Mammary epithelial cell (primary cell): ENCODE results near the gene CCNT2.

Source experiments
- CTCF ChIP-seq, 2 donors: IDR thresholded peaks in 1 of 2; conservative IDR thresholded peaks in 1 of 2; 2 replicates each; pipeline ENCODE4 v1.5.1; 2011 to 2012; ENCODE audit warnings: inconsistent platforms in 2 of 2, low read length in 2 of 2, mild to moderate bottlenecking in 2 of 2, control low read depth in 1 of 2, low read depth in 1 of 2; ENCODE audit not compliant: insufficient read depth in 1 of 2; ENCODE audit errors: extremely low read depth in 1 of 2
- EZH2 ChIP-seq: IDR thresholded peaks from 2 replicates; pipeline ENCODE4 v1.6.1; 2012; ENCODE audit warnings: low read length, inconsistent platforms, borderline replicate concordance

DNA sequence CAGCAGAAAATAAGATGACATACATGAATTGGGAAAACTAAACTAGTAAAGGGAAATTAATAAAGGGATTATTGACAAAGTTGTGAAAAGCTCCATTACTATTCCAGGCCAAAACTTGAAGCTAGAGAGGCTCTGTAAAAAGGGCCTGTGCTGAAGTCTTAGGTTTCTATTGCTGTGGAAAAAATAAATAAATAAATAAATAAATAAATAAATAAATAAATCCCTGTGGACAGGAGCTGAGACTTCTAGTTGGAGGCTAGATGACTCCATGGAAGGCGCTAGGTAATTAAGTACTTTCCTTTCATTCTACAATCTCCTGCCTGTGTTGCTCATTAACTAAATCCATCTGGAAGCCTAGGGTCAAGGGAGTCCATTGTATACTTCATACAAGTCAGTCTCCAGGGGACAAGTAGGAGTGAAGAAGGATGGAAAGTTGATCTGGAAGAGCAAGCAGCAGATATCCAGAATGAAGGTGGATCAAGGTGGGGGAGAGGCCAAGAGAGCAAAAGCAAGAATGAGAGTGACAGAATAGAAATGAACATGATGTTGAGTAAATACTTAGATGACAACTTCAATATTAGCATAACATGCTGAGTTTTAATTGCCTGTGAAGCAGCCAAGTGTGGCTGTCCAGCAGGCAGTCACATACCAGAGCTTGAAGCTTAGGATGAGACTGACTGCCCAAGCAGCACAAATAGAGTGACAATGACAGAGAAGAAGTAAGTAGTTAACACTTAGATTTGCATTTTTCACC, 26.2 kb upstream of the CCNT2 start:
- TF ChIP-seq CTCF (conservative IDR thresholded peaks at IDR 0.05 in 1 of 2, IDR thresholded peaks at IDR 0.05 in 1 of 2; ENCODE audit: extremely low read depth in 1 of 2, insufficient read depth in 1 of 2, low read depth in 1 of 2, low read length in 2 of 2) = no peak
- TF ChIP-seq EZH2 = no peak
